GM12873 (cell line): Measurements from ENCODE around the gene APP.

Experiments used
- CTCF ChIP-seq: IDR thresholded peaks from 2 replicates; pipeline ENCODE4 v1.5.1; 2012; ENCODE audit warnings: low read depth, mild to moderate bottlenecking, moderate library complexity, low read length, control low read depth; ENCODE audit not compliant: insufficient read depth; ENCODE audit errors: missing control alignments

APP gene

GRCh38 chr21:25931765-25932164 lies 238.8 kb downstream of the APP start:
- no peak for TF ChIP-seq CTCF

- no peak for TF ChIP-seq CTCF
Observed at GRCh38 chr21:25929856-25930520, 240.6 kb downstream of the APP start.

GRCh38 chr21:25927195-25927880 lies 243.2 kb downstream of the APP start:
- no peak for TF ChIP-seq CTCF

- TF ChIP-seq CTCF = no peak
Observed at GRCh38 chr21:25925936-25926335, 244.6 kb downstream of the APP start.

GRCh38 chr21:25925064-25925800 lies 245.3 kb downstream of the APP start:
- no peak for TF ChIP-seq CTCF

GRCh38 chr21:25916226-25916625 lies 254.3 kb downstream of the APP start:
- TF ChIP-seq CTCF = no peak

GRCh38 chr21:25913479-25913878 lies 257.1 kb downstream of the APP start:
- no peak for TF ChIP-seq CTCF
